WI38 (cell line): Measurements from ENCODE around the gene AKT2.

ENCODE experiments used
- H3K4me3 ChIP-seq: 2 replicates; pipeline ENCODE4 v1.5.1; 2011; ENCODE audit warnings: low read depth, mild to moderate bottlenecking, control low read depth, low read length
- TF ChIP-seq, protein P1 (sequence below): IDR thresholded peaks from 2 replicates; pipeline ENCODE4 v1.5.1; 2012; ENCODE audit warnings: low read depth, mild to moderate bottlenecking, control low read depth, low read length

AKT2 gene

DNA sequence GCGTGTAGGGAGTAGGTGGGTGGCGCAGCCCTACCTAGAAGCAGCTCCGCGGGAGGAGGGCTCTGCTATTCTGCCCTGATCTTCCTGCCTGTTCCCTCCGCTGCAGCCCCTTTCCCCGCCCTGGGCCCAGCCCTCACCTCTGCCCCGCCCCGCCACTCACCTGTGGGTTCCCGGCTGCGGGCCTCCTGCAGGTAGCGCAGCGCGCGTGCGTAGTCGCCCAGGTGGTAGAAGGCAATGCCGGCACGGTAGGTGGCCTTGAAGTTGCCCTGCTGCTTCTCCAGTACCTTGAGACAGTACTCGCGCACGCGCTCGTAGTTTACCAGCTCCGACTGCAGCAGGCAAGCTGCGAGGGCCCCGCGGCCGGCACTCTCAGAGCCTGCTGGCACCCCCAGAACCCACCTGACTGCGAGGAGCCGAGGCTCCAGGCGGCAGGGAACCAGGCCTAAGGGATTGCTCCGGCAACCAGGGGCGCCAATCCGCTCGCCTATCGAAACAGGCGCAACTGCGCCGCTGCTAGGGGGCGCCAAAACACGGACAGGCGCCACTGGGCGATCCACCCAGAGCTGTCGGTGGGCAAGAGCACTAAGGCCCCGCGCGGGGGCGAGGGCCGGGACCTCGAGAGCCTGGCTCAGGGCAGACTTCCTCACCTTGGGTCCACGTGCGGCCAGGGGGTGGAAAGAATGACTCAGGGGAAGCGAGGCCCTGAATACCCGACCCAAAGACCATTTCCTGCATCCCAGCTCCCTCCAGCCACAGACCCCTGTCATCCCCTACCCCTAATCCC lies 67.9 kb downstream of the AKT2 start:
- TF ChIP-seq, protein P1, sequence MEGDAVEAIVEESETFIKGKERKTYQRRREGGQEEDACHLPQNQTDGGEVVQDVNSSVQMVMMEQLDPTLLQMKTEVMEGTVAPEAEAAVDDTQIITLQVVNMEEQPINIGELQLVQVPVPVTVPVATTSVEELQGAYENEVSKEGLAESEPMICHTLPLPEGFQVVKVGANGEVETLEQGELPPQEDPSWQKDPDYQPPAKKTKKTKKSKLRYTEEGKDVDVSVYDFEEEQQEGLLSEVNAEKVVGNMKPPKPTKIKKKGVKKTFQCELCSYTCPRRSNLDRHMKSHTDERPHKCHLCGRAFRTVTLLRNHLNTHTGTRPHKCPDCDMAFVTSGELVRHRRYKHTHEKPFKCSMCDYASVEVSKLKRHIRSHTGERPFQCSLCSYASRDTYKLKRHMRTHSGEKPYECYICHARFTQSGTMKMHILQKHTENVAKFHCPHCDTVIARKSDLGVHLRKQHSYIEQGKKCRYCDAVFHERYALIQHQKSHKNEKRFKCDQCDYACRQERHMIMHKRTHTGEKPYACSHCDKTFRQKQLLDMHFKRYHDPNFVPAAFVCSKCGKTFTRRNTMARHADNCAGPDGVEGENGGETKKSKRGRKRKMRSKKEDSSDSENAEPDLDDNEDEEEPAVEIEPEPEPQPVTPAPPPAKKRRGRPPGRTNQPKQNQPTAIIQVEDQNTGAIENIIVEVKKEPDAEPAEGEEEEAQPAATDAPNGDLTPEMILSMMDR, result no peak
- H3K4me3 ChIP-seq, result no peak overlapping the region

DNA sequence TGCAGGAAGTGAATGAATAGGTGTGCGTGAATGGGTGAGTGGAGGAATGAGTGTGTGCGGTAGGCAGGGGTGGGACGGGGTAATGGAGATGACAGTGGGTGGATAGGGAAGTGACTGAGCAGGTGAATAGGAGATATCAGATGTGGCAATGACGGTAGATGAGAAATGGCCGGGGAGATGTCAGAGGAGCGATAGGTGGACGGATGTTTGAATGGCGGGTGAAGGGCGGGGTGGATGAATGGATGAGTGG lies 68.4 kb downstream of the AKT2 start:
- TF ChIP-seq, protein P1, result no peak
- H3K4me3 ChIP-seq, result no peak overlapping the region

- H3K4me3 ChIP-seq, result no peak overlapping the region
- TF ChIP-seq, protein P1, result no peak
Observed at GRCh38 chr19:40216013-40216776, 69.0 kb downstream of the AKT2 start.

- TF ChIP-seq, protein P1, result no peak
- no peak overlapping the region for H3K4me3 ChIP-seq
Observed at GRCh38 chr19:40214936-40215335, 70.2 kb downstream of the AKT2 start.

DNA sequence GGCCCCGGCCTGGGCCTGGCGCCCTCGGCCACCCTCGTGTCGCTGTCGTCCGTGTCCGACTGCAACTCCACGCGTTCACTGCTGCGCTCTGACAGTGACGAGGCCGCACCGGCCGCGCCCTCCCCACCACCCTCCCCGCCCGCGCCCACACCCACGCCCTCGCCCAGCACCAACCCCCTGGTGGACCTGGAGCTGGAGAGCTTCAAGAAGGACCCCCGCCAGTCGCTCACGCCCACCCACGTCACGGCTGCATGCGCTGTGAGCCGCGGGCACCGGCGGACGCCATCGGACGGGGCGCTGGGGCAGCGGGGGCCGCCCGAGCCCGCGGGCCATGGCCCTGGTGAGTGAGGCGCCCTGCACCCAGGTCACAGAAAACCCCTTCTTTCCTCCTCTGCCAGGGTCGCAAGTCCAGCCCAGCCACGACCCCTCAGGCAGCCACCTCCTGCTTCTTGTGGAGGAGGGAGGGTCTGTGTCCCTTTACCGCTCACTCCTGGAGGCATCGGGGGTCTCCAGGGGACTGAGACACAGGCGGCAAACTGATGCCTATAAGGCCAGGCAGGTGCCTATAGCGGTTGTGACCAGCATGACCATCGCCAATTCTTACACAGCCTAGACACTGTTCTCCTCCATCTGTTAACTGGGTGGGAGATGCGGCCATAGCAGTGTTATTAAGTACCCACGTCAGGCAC lies 71.1 kb downstream of the AKT2 start:
- H3K4me3 ChIP-seq, result no peak overlapping the region
- TF ChIP-seq, protein P1, result no peak

DNA sequence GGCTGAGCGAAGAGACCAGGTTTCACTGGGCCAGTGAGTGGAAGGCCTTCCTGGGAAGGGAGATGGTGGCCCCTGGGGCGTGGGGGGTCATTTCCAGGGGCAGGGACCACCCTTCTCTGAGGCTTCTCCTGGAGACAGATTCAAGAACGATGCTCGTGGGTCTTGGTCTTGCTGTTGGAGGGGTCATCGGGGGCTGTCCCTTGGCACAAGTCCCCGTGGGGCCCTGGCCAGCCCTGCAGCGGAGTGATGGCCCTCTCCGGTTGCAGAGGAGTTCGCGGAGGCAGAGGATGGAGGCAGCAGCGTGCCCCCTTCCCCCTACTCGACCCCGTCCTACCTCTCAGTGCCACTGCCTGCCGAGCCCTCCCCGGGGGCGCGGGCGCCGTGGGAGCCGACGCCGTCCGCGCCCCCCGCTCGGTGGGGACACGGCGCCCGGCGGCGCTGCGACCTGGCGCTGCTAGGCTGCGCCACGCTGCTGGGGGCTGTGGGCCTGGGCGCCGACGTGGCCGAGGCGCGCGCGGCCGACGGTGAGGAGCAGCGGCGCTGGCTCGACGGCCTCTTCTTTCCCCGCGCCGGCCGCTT lies 71.8 kb downstream of the AKT2 start:
- TF ChIP-seq, protein P1, result no peak
- no peak overlapping the region for H3K4me3 ChIP-seq
